Measurements from ENCODE around the gene KRT12. TPM values are rescaled to one million over a fixed set of nuclear protein-coding genes. Genes with fewer than 3 reads are reported as not detected.
A peak's percentile ranks its signal among the peaks of the same experiment; 100 is the strongest.

Gene KRT12
- total and polyA plus RNA-seq, 9 of the 15 experiments (the other 6 are each of a cell fraction or from before 2014, with no cell fraction given) = 0.18 to 7.0 (median 2.2) TPM

GRCh38 chr17:40817103-40817682 lies 49.8 kb downstream of the KRT12 start:
- H3K36me3 ChIP-seq (ENCODE audit: control insufficient read depth, insufficient read depth, low read length) = peaks cover 29% of the 10 kb centered on the region
- FAIRE-seq = no peak
- peaks cover 5% of the 10 kb centered on the region for H3K9me1 ChIP-seq (ENCODE audit: control insufficient read depth, insufficient read depth, low read length)
- no peaks in the 10 kb centered on the region for H3K27me3 ChIP-seq (ENCODE audit: control insufficient read depth in 2 of 2, insufficient read depth in 2 of 2, low read length in 2 of 2)
- peak overlapping the region; percentile 63 for H3K4me2 ChIP-seq (ENCODE audit: insufficient read depth, low read length)
- no TSS peak for BruUV-seq (replicated peaks)
- peak; percentile 3; the same call in 1 of the 3 replicates for ATAC-seq
- H2AFZ ChIP-seq (ENCODE audit: low read depth, low read length) = no peak overlapping the region
- H4K20me1 ChIP-seq (replicated peaks; ENCODE audit: control insufficient read depth, insufficient read depth, low read length) = no peaks in the 10 kb centered on the region
- ChIA-PET CTCF (ENCODE audit: low intra/inter-chr PET ratio) (no interaction called here), POLR2A (interaction anchor here (0.6 to 1.2 kb wide), 4 partner anchors 9 to 711 kb away, joined by 3 to 4 read pairs (median 3); no protein-coding TSS in a partner anchor)
- DNase-seq (ENCODE audit: extremely low read depth in 1 of 4, low spot score in 3 of 4) = no peak
- H3K4me1 ChIP-seq (replicated peaks in 1 of 2; ENCODE audit: control insufficient read depth in 2 of 2, insufficient read depth in 2 of 2, low read length in 2 of 2) = peaks cover 9 to 29% of the 10 kb centered on the region in 2 experiments
- H3K9me3 ChIP-seq (replicated peaks; ENCODE audit: control insufficient read depth, insufficient read depth, low read depth, low read length) = no peaks in the 10 kb centered on the region
- peak overlapping the region; percentile 67; the same call in 1 of the 2 replicates for H3K4me3 ChIP-seq
- H3K27ac ChIP-seq (ENCODE audit: extremely low read depth, low read depth, low read length) = peak overlapping the region; percentile 65
- intact Hi-C loops (cut with micrococcal nuclease) = loop anchor here (5.0 kb wide), 1 partner anchor 850 kb away; no protein-coding TSS in a partner anchor
- H3K79me2 ChIP-seq (ENCODE audit: control insufficient read depth, insufficient read depth, low read length) = peaks cover 52% of the 10 kb centered on the region
- TF ChIP-seq POLR2A (conservative IDR thresholded peaks at IDR 0.05) = peak; percentile 70
- 0 out of 2 replicates have a peak, but pooled peaks have one; percentile 15 for TF ChIP-seq POLR2AphosphoS5 (IDR thresholded peaks at IDR 0.05; ENCODE audit: control insufficient read depth, insufficient read depth, low read depth, low read length)
- TF ChIP-seq SUPT5H (IDR thresholded peaks at IDR 0.05) = peak; percentile 69
- TF ChIP-seq POLR2B (IDR thresholded peaks at IDR 0.05; ENCODE audit: low read depth, partially characterized antibody) = peak; percentile 64
- TF ChIP-seq CHD7 (IDR thresholded peaks at IDR 0.05; ENCODE audit: low read depth, low read length) = no peak
- 0 out of 2 replicates have a peak, but pooled peaks have one; percentile 2 for TF ChIP-seq ILF3 (IDR thresholded peaks at IDR 0.05; ENCODE audit: borderline replicate concordance)
- no peak for TF ChIP-seq MECOM (CRISPR knock-in tag; IDR thresholded peaks at IDR 0.05)
- peak; percentile 90 for TF ChIP-seq POLR2AphosphoS2 (IDR thresholded peaks at IDR 0.05; ENCODE audit: low read length)
- TF ChIP-seq KDM5B (IDR thresholded peaks at IDR 0.05; ENCODE audit: insufficient replicate concordance, low read depth, low read length) = peak; percentile 52
- in situ Hi-C loops (cut with MboI) = no loop called here
- H3K9ac ChIP-seq (ENCODE audit: insufficient read depth in 1 of 2, low read depth in 2 of 2, low read length in 2 of 2) = peak overlapping the region in 1 of 2 experiments; percentile 97; a peak in 2 of 4 replicates
- 70% methylated on average over 4 of the region's 4 CpGs for WGBS (ENCODE audit: insufficient coverage, low coverage, missing lambda C conversion rate)
